ENCODE measurements around the gene NDUFB7.

GRCh38 chr19:14577264-14577663, 5.4 kb upstream of the NDUFB7 start:
- TF ChIP-seq SALL2 (tag by site-specific recombination; IDR thresholded peaks at IDR 0.05; ENCODE audit: borderline replicate concordance) (no peak), PRDM1 (tag by site-specific recombination; IDR thresholded peaks at IDR 0.05) (no peak), ZNF184 (tag by site-specific recombination; IDR thresholded peaks at IDR 0.05) (no peak), ZNF121 (tag by site-specific recombination; IDR thresholded peaks at IDR 0.05) (no peak), ZNF596 (tag by site-specific recombination; IDR thresholded peaks at IDR 0.05) (no peak)
- TF ChIP-seq, protein P1, sequence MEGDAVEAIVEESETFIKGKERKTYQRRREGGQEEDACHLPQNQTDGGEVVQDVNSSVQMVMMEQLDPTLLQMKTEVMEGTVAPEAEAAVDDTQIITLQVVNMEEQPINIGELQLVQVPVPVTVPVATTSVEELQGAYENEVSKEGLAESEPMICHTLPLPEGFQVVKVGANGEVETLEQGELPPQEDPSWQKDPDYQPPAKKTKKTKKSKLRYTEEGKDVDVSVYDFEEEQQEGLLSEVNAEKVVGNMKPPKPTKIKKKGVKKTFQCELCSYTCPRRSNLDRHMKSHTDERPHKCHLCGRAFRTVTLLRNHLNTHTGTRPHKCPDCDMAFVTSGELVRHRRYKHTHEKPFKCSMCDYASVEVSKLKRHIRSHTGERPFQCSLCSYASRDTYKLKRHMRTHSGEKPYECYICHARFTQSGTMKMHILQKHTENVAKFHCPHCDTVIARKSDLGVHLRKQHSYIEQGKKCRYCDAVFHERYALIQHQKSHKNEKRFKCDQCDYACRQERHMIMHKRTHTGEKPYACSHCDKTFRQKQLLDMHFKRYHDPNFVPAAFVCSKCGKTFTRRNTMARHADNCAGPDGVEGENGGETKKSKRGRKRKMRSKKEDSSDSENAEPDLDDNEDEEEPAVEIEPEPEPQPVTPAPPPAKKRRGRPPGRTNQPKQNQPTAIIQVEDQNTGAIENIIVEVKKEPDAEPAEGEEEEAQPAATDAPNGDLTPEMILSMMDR (tag by site-specific recombination; IDR thresholded peaks at IDR 0.05) = no peak
- TF ChIP-seq, protein P2, sequence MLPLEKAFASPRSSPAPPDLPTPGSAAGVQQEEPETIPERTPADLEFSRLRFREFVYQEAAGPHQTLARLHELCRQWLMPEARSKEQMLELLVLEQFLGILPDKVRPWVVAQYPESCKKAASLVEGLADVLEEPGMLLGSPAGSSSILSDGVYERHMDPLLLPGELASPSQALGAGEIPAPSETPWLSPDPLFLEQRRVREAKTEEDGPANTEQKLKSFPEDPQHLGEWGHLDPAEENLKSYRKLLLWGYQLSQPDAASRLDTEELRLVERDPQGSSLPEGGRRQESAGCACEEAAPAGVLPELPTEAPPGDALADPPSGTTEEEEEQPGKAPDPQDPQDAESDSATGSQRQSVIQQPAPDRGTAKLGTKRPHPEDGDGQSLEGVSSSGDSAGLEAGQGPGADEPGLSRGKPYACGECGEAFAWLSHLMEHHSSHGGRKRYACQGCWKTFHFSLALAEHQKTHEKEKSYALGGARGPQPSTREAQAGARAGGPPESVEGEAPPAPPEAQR (tag by site-specific recombination; IDR thresholded peaks at IDR 0.05) = no peak

Measured in HEK293 (cell line).